Sigmoid colon (tissue), 7 donors: ENCODE results near the gene C6orf62. TPM values are rescaled to one million over a fixed set of nuclear protein-coding genes. Genes with fewer than 3 reads are reported as not detected.

Experiments used
- DNase-seq: peaks from one replicate; pipeline ENCODE4 v3.0.0-alpha.2; 2019
- H3K27ac ChIP-seq, 4 donors: fragments of 200-600 bp; sonication (generic); one replicate each; pipeline ENCODE4 v1.5.1; 2016 to 2019; ENCODE audit warnings: mild to moderate bottlenecking in 1 of 4
- H3K27me3 ChIP-seq, 3 donors: fragments of 200-600 bp; sonication (generic); one replicate each; pipeline ENCODE4 v1.5.1; 2019; ENCODE audit warnings: mild to moderate bottlenecking in 1 of 3
- H3K36me3 ChIP-seq, 4 donors: fragments of 200-600 bp; sonication (generic); one replicate each; pipeline ENCODE4 v1.5.1; 2016 to 2019
- H3K4me1 ChIP-seq, 4 donors: fragments of 200-600 bp; sonication (generic); one replicate each; pipeline ENCODE4 v1.5.1; 2017 to 2019
- H3K4me3 ChIP-seq, 4 donors: fragments of 200-600 bp; sonication (generic); one replicate each; pipeline ENCODE4 v1.5.1; 2017 to 2019; ENCODE audit warnings: mild to moderate bottlenecking in 2 of 4, moderate library complexity in 1 of 4
- H3K9me3 ChIP-seq, 4 donors: fragments of 200-600 bp in 3 of 4; sonication (generic) in 3 of 4; one replicate each; pipeline versions ENCODE4 v1.5.1 to v1.6.1; 2013 to 2019
- EP300 ChIP-seq, 4 donors: sonication (generic); formaldehyde crosslinking; IDR thresholded peaks; one replicate each; pipeline ENCODE4 v1.6.1; 2017; ENCODE audit warnings: antibody characterized with exemption in 4 of 4
- POLR2A ChIP-seq, 2 donors: fragments of 450-650 bp; IDR thresholded peaks; one replicate each; pipeline ENCODE4 v1.6.1; 2016; ENCODE audit warnings: antibody characterized with exemption in 2 of 2, mild to moderate bottlenecking in 2 of 2, moderate library complexity in 2 of 2
- POLR2AphosphoS5 ChIP-seq, 4 donors: sonication (generic); formaldehyde crosslinking; IDR thresholded peaks; one replicate each; pipeline ENCODE4 v1.6.1; 2017; ENCODE audit warnings: antibody characterized with exemption in 4 of 4
- WGBS, 2 donors: extraction: QIAGEN DNeasy Blood & Tissue Kit; methylation state at CpG; one replicate each; pipeline ENCODE4 v1.1.7; 2013; 5-methylcytosine and 5-hydroxymethylcytosine counted together
- intact Hi-C: fragments of 100-400 bp; cut with DNase I; formaldehyde crosslinking; loops from one replicate; pipeline ENCODE4 v1.15.1; 2023
- polyA plus RNA-seq, 3 donors: library from polyadenylated mRNA; stranded (reverse); fragments of 200-250 nt; gene quantifications; one replicate each; pipeline ENCODE4 v1.2.3, GENCODE V29; 2013
- total RNA-seq, 4 donors: library from RNA; depleted of rRNA; stranded (reverse); fragments of >200 nt; gene quantifications; one replicate each; pipeline ENCODE4 v1.1.0, GENCODE V29; 2016
- TF ChIP-seq, protein P1 (sequence below), 4 experiments: fragments of 450-650 bp in 3 of 4; fragments of 200-600 bp in 1 of 4; IDR thresholded peaks; one replicate each; pipeline ENCODE4 v1.5.1; 2016 to 2019; ENCODE audit warnings: antibody characterized with exemption in 4 of 4, mild to moderate bottlenecking in 3 of 4, moderate library complexity in 2 of 4
- donor health status: healthy with polysubstance abuse.
- donor health status: Bipolar disorder and iron deficiency.
- donor health status: healthy.

Gene C6orf62
- total and polyA plus RNA-seq, 7 donors = 27.0 to 60.9 (median 33.2) TPM

- Histone ChIP-seq H3K4me3 (no peak overlapping the region), H3K4me1 (no peaks in the 10 kb centered on the region), H3K27ac (no peak overlapping the region), H3K36me3 (peaks cover 0 to 4% (median 0%) of the 10 kb centered on the region in 4 donors), H3K27me3 (no peaks in the 10 kb centered on the region), H3K9me3 (no peaks in the 10 kb centered on the region)
- WGBS, 2 donors = 92 to 93% methylated on average over 2 of the region's 2 CpGs
- DNase-seq = no peak
- intact Hi-C loops = no loop called here
- TF ChIP-seq POLR2AphosphoS5 (IDR thresholded peaks at IDR 0.05) (no peak), EP300 (IDR thresholded peaks at IDR 0.05) (no peak), POLR2A (IDR thresholded peaks at IDR 0.05) (no peak)
- TF ChIP-seq, protein P1, sequence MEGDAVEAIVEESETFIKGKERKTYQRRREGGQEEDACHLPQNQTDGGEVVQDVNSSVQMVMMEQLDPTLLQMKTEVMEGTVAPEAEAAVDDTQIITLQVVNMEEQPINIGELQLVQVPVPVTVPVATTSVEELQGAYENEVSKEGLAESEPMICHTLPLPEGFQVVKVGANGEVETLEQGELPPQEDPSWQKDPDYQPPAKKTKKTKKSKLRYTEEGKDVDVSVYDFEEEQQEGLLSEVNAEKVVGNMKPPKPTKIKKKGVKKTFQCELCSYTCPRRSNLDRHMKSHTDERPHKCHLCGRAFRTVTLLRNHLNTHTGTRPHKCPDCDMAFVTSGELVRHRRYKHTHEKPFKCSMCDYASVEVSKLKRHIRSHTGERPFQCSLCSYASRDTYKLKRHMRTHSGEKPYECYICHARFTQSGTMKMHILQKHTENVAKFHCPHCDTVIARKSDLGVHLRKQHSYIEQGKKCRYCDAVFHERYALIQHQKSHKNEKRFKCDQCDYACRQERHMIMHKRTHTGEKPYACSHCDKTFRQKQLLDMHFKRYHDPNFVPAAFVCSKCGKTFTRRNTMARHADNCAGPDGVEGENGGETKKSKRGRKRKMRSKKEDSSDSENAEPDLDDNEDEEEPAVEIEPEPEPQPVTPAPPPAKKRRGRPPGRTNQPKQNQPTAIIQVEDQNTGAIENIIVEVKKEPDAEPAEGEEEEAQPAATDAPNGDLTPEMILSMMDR (IDR thresholded peaks at IDR 0.05) = no peak
These were observed 25.9 kb downstream of the C6orf62 start for GRCh38 chr6:24692848-24693592.

- 95 to 96% methylated on average over 3 of the region's 3 CpGs for WGBS, 2 donors
- Histone ChIP-seq H3K36me3 (peaks cover 0 to 6% (median 0%) of the 10 kb centered on the region in 4 donors), H3K4me3 (no peak overlapping the region), H3K27me3 (no peaks in the 10 kb centered on the region), H3K27ac (no peak overlapping the region), H3K9me3 (no peaks in the 10 kb centered on the region), H3K4me1 (no peaks in the 10 kb centered on the region)
- no peak for DNase-seq
- intact Hi-C loops = no loop called here
- TF ChIP-seq POLR2A (IDR thresholded peaks at IDR 0.05) (no peak), POLR2AphosphoS5 (IDR thresholded peaks at IDR 0.05) (no peak), EP300 (IDR thresholded peaks at IDR 0.05) (no peak)
- TF ChIP-seq, protein P1 (IDR thresholded peaks at IDR 0.05) = no peak
These were observed 26.5 kb downstream of the C6orf62 start for GRCh38 chr6:24692415-24692814.

DNA sequence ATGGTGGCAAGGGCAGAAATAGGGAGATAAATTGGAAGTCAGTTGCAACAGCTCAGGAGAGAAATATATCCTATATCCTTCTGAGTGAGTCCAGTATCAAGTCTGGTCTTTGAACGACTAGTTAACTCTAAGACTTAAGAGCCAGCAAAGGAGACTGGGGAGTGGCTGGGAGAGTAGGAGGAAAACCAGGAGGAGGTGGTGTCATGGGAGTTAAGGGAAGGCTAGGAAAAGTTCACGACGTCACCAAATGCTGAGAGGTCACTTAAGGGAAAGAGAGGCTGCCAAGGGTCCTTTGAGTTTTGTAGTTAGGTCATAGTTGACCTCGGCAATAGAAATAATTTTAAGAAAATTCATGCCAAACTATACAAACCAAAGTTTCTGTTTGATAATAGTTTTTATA, 27.0 kb downstream of the C6orf62 start:
- no peaks in the 10 kb centered on the region for H3K9me3 ChIP-seq
- no peak overlapping the region for H3K4me3 ChIP-seq
- H3K36me3 ChIP-seq = peaks cover 0 to 6% (median 0%) of the 10 kb centered on the region in 4 donors
- H3K27ac ChIP-seq = no peak overlapping the region
- no peaks in the 10 kb centered on the region for H3K27me3 ChIP-seq
- intact Hi-C loops = no loop called here
- no peak for TF ChIP-seq EP300 (IDR thresholded peaks at IDR 0.05)
- TF ChIP-seq, protein P1 (IDR thresholded peaks at IDR 0.05) = no peak
- TF ChIP-seq POLR2AphosphoS5 (IDR thresholded peaks at IDR 0.05) = no peak
- TF ChIP-seq POLR2A (IDR thresholded peaks at IDR 0.05) = no peak
- no peaks in the 10 kb centered on the region for H3K4me1 ChIP-seq
- 82 to 85% methylated on average over 4 of the region's 4 CpGs for WGBS, 2 donors
- DNase-seq = no peak

GRCh38 chr6:24691550-24691949, 27.4 kb downstream of the C6orf62 start:
- Histone ChIP-seq H3K9me3 (no peaks in the 10 kb centered on the region), H3K4me3 (no peak overlapping the region), H3K27ac (no peak overlapping the region), H3K36me3 (peaks cover 0 to 6% (median 0%) of the 10 kb centered on the region in 4 donors), H3K27me3 (no peaks in the 10 kb centered on the region), H3K4me1 (no peaks in the 10 kb centered on the region)
- TF ChIP-seq POLR2A (IDR thresholded peaks at IDR 0.05) (no peak), POLR2AphosphoS5 (IDR thresholded peaks at IDR 0.05) (no peak), EP300 (IDR thresholded peaks at IDR 0.05) (no peak)
- TF ChIP-seq, protein P1 (IDR thresholded peaks at IDR 0.05) = no peak
- 89 to 90% methylated on average over 3 of the region's 3 CpGs for WGBS, 2 donors
- DNase-seq = no peak
- intact Hi-C loops = no loop called here
